CD4-positive, alpha-beta T cell (primary cell): ENCODE data around the gene NR0B2. TPM values are rescaled to one million over a fixed set of nuclear protein-coding genes. Genes with fewer than 3 reads are reported as not detected.

Experiments
- ATAC-seq: fragments of 200-7000 bp; cut with Tn5 transposase; one replicate; pipeline ENCODE4 v1.10.0; 2022; ENCODE audit warnings: mild to moderate bottlenecking; ENCODE audit not compliant: poor library complexity
- CTCF ChIA-PET: fragments of 350-600 bp; sonication (Branson Sonifier 250); formaldehyde crosslinking; loops from one replicate; lab custom pipeline; 2021; ENCODE audit warnings: antibody characterized with exemption, inconsistent platforms; lab: Charles Lee
- POLR2A ChIA-PET: fragments of 350-600 bp; sonication (Branson Sonifier 250); formaldehyde crosslinking; loops from one replicate; lab custom pipeline; 2021; ENCODE audit warnings: antibody characterized with exemption, inconsistent platforms; lab: Charles Lee
- DNase-seq, 14 experiments: peaks; one replicate each; pipeline ENCODE4 v3.0.0-alpha.2; 2013 to 2020; ENCODE audit warnings: mixed read lengths in 2 of 14
- H3K27ac ChIP-seq, 2 donors: one replicate each; pipeline versions ENCODE4 v1.5.1 to v1.7.0; 2013; ENCODE audit warnings: low read length in 2 of 2, low read depth in 1 of 2, mild to moderate bottlenecking in 1 of 2
- H3K27me3 ChIP-seq, 2 experiments: 1 replicate in 1 of 2; 2 replicates in 1 of 2; pipeline versions ENCODE4 v1.6.1 to v1.7.0; 2013; ENCODE audit warnings: low read length in 2 of 2, control low read depth in 1 of 2, mild to moderate bottlenecking in 1 of 2, moderate library complexity in 1 of 2; ENCODE audit not compliant: insufficient read depth in 2 of 2, control insufficient read depth in 1 of 2
- H3K36me3 ChIP-seq: one replicate; pipeline ENCODE4 v1.6.1; 2013; ENCODE audit warnings: low read length, control low read depth; ENCODE audit not compliant: insufficient read depth
- H3K4me1 ChIP-seq: one replicate; pipeline ENCODE4 v1.6.1; 2013; ENCODE audit warnings: low read length, control low read depth; ENCODE audit not compliant: insufficient read depth
- H3K4me3 ChIP-seq: one replicate; pipeline ENCODE4 v1.5.1; 2013; ENCODE audit warnings: mild to moderate bottlenecking, low read length, moderate library complexity
- H3K9me3 ChIP-seq, 2 experiments: 1 replicate in 1 of 2; 2 replicates in 1 of 2; pipeline versions ENCODE4 v1.6.1 to v1.7.0; 2013; ENCODE audit warnings: low read length in 2 of 2, mild to moderate bottlenecking in 2 of 2, control low read depth in 1 of 2, moderate library complexity in 1 of 2; ENCODE audit not compliant: control insufficient read depth in 1 of 2, insufficient read depth in 1 of 2
- H3K27ac Mint-ChIP-seq: one replicate; pipeline ENCODE4 v1.8.0; 2020; ENCODE audit warnings: mixed read lengths
- H3K27me3 Mint-ChIP-seq: one replicate; pipeline ENCODE4 v1.8.0; 2021; ENCODE audit warnings: mixed read lengths
- H3K36me3 Mint-ChIP-seq: one replicate; pipeline ENCODE4 v1.8.0; 2021; ENCODE audit warnings: low read depth, mixed read lengths
- H3K4me1 Mint-ChIP-seq: one replicate; pipeline ENCODE4 v1.8.0; 2021; ENCODE audit warnings: low read depth, mixed read lengths
- H3K4me3 Mint-ChIP-seq: one replicate; pipeline ENCODE4 v1.8.0; 2020; ENCODE audit warnings: mild to moderate bottlenecking, mixed read lengths
- H3K9me3 Mint-ChIP-seq: one replicate; pipeline ENCODE4 v1.8.0; 2020; ENCODE audit warnings: mixed read lengths
- intact Hi-C, 2 experiments: fragments of 100-400 bp; cut with DNase I in 1 of 2; cut with micrococcal nuclease in 1 of 2; formaldehyde crosslinking; loops; one replicate each; pipeline versions ENCODE4 v1.15.1 to v1.9.0; 2023 to 2025; cut with DNase I, micrococcal nuclease
- total RNA-seq, 174 experiments: library from RNA in 2 of 174; stranded (reverse) in 2 of 174; gene quantifications; one replicate each; pipeline ENCODE4 v1.2.3 and lab custom pipeline; 2021 to 2026
- TF ChIP-seq, protein P1 (sequence below): fragments of 200-600 bp; IDR thresholded peaks from one replicate; pipeline ENCODE4 v1.8.0; 2022; ENCODE audit warnings: antibody characterized with exemption, mild to moderate bottlenecking

Gene NR0B2
- total RNA-seq, 2 experiments from 2014 or later: not detected

DNA sequence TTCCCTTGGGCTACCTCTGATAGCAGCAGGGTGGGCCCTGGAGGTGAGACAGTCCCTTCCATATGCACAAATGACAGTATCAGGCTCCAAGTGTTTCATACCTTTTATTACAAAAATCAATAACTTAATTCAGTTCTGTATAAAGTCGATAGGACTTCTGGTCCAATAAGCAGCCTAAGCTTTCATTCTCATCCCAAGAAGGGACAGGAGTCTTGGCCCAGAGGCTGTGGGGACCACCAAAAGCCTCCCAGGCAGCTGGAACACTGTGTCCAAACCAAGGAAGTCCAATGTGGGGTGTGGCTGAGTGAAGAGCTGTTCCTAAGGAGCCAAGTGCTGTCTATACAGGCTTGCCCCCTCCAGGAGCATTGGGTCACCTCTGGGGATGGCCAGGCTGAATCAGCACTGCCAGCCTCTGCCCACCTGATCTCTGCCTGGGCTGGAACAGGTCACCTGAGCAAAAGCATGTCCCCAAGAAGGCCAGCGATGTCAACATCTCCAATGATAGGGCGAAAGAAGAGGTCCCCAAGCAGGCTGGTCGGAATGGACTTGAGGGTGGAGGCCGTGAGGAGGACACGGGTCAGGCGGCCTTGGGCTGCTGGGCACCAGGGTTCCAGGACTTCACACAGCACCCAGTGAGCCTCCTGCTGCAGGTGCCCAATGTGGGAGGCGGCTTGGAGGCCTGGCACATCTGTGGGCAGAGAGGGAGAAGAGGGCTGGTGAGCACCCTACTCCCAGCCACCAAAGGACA is 2.2 kb downstream of the NR0B2 start:
- no peaks in the 10 kb centered on the region for H3K9me3 ChIP-seq
- no peak overlapping the region for H3K4me3 ChIP-seq
- peaks cover 4% of the 10 kb centered on the region for H3K27me3 Mint-ChIP-seq
- H3K27ac ChIP-seq: no peak overlapping the region
- ATAC-seq: no peak
- no peaks in the 10 kb centered on the region for H3K36me3 ChIP-seq
- CTCF ChIA-PET: no interaction called here
- TF ChIP-seq, protein P1, sequence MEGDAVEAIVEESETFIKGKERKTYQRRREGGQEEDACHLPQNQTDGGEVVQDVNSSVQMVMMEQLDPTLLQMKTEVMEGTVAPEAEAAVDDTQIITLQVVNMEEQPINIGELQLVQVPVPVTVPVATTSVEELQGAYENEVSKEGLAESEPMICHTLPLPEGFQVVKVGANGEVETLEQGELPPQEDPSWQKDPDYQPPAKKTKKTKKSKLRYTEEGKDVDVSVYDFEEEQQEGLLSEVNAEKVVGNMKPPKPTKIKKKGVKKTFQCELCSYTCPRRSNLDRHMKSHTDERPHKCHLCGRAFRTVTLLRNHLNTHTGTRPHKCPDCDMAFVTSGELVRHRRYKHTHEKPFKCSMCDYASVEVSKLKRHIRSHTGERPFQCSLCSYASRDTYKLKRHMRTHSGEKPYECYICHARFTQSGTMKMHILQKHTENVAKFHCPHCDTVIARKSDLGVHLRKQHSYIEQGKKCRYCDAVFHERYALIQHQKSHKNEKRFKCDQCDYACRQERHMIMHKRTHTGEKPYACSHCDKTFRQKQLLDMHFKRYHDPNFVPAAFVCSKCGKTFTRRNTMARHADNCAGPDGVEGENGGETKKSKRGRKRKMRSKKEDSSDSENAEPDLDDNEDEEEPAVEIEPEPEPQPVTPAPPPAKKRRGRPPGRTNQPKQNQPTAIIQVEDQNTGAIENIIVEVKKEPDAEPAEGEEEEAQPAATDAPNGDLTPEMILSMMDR: no peak
- H3K27me3 ChIP-seq: no peaks in the 10 kb centered on the region
- POLR2A ChIA-PET: no interaction called here
- intact Hi-C loops: no loop called here
- H3K4me1 ChIP-seq: no peaks in the 10 kb centered on the region
- no peak for DNase-seq
- no peaks in the 10 kb centered on the region for H3K9me3 Mint-ChIP-seq
- no peaks in the 10 kb centered on the region for H3K4me1 Mint-ChIP-seq
- H3K36me3 Mint-ChIP-seq: no peaks in the 10 kb centered on the region
- no peak overlapping the region for H3K4me3 Mint-ChIP-seq
- no peak overlapping the region for H3K27ac Mint-ChIP-seq

DNA sequence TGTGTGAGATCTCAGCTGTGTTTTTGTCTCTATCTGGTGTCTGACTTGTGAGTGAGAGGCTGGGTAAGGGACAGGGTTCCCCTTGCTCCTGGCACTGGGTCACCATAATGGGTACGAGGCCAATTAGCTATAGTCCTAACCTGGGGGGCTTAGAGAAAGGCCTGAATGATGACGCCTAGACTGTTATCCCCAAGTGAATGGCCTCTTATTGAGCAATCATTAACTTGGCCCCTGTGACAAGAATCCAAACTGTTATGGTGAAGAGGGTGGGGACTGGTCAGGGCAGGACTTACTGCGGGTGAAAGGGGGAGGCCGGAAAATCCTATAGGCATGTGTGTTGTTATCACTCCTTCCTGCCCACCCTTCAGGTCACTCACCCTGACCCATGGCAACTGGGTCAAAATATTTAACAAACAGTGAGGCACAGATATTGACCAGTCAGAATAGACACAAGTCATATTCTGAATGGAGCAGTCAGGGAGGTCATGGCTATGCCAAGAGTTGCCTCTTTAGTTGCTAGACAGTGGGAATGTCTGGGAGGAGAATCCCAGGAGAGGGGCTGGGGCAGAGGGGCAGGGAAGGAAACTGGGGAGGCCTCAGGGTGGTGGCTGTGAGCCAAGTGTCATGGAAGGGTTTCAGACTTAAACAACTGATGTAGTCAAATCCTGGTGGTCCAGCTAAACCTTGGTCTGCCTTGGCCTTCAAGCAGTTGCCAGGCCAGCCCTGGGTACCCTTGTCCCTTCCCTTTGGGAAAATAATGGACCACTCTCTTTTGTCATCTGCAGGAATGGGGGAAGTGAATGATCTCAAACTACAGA is 3.2 kb downstream of the NR0B2 start:
- no peak overlapping the region for H3K4me3 ChIP-seq
- H3K4me1 ChIP-seq: no peaks in the 10 kb centered on the region
- no peaks in the 10 kb centered on the region for H3K36me3 Mint-ChIP-seq
- H3K4me3 Mint-ChIP-seq: no peak overlapping the region
- H3K9me3 Mint-ChIP-seq: no peaks in the 10 kb centered on the region
- H3K27me3 ChIP-seq: no peaks in the 10 kb centered on the region
- H3K27ac ChIP-seq: no peak overlapping the region
- no peak overlapping the region for H3K27ac Mint-ChIP-seq
- TF ChIP-seq, protein P1: no peak
- ATAC-seq: no peak
- no peaks in the 10 kb centered on the region for H3K9me3 ChIP-seq
- ChIA-PET POLR2A (no interaction called here), CTCF (no interaction called here)
- H3K4me1 Mint-ChIP-seq: no peaks in the 10 kb centered on the region
- DNase-seq: no peak
- peaks cover 4% of the 10 kb centered on the region for H3K27me3 Mint-ChIP-seq
- intact Hi-C loops: no loop called here
- no peaks in the 10 kb centered on the region for H3K36me3 ChIP-seq

DNA sequence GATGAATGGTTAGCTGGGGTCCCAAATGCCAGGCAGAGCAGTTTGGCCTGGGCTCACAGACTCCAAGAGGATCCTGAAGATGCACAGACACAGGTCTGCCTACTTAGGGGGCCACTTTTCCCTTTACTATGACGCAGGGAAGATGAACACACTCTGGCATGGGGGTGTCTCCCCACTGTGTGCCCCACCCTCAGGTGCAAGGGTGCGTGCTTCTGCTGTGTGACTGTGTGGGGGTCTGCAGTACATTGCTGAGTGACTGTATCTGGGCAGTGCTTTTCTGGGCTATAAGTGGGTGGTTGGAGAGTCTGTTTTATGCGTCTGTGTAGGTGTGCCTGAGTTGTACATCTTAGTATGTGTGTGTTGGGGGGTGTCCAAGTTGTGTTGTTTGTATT is 3.8 kb downstream of the NR0B2 start:
- H3K4me3 ChIP-seq: no peak overlapping the region
- H3K27ac ChIP-seq: no peak overlapping the region
- Mint-ChIP-seq H3K4me3 (no peak overlapping the region), H3K4me1 (no peaks in the 10 kb centered on the region), H3K36me3 (no peaks in the 10 kb centered on the region), H3K9me3 (no peaks in the 10 kb centered on the region), H3K27me3 (peaks cover 4% of the 10 kb centered on the region), H3K27ac (no peak overlapping the region)
- ChIA-PET CTCF (no interaction called here), POLR2A (no interaction called here)
- TF ChIP-seq, protein P1: no peak
- no peaks in the 10 kb centered on the region for H3K27me3 ChIP-seq
- no peaks in the 10 kb centered on the region for H3K4me1 ChIP-seq
- ATAC-seq (no peak), DNase-seq (no peak)
- intact Hi-C loops: no loop called here
- H3K9me3 ChIP-seq: no peaks in the 10 kb centered on the region
- H3K36me3 ChIP-seq: no peaks in the 10 kb centered on the region
